PFSK-1 (cell line): ENCODE measurements around the gene KIAA1958.

ENCODE experiments used
- FOXP2 ChIP-seq: optimal IDR thresholded peaks from 2 replicates; pipeline ENCODE3; 2011; ENCODE audit warnings: borderline replicate concordance, control low read depth, inconsistent platforms; ENCODE audit not compliant: insufficient read depth; ENCODE audit errors: extremely low read length, extremely low read depth
- POLR2AphosphoS5 ChIP-seq: IDR thresholded peaks from 2 replicates; pipeline ENCODE4 v1.6.1; 2012; ENCODE audit warnings: low read depth, mild to moderate bottlenecking, control low read depth, low read length, moderate library complexity
- SIN3A ChIP-seq: IDR thresholded peaks from 2 replicates; pipeline ENCODE4 v1.6.1; 2012; ENCODE audit warnings: mild to moderate bottlenecking, low read length, moderate library complexity, borderline replicate concordance; ENCODE audit not compliant: insufficient read depth
- TAF1 ChIP-seq: IDR thresholded peaks from 2 replicates; pipeline ENCODE4 v1.6.1; 2012; ENCODE audit warnings: low read length, control low read depth, borderline replicate concordance; ENCODE audit not compliant: insufficient read depth
- TF ChIP-seq, protein P1 (sequence below), 2 experiments: IDR thresholded peaks; 2 replicates each; pipeline versions ENCODE4 v1.6.1 to v1.8.0; 2011 to 2012; ENCODE audit warnings: low read depth in 2 of 2, low read length in 2 of 2, control low read depth in 1 of 2, inconsistent platforms in 1 of 2, mild to moderate bottlenecking in 1 of 2, moderate library complexity in 1 of 2; ENCODE audit not compliant: insufficient read depth in 1 of 2

KIAA1958 gene

DNA sequence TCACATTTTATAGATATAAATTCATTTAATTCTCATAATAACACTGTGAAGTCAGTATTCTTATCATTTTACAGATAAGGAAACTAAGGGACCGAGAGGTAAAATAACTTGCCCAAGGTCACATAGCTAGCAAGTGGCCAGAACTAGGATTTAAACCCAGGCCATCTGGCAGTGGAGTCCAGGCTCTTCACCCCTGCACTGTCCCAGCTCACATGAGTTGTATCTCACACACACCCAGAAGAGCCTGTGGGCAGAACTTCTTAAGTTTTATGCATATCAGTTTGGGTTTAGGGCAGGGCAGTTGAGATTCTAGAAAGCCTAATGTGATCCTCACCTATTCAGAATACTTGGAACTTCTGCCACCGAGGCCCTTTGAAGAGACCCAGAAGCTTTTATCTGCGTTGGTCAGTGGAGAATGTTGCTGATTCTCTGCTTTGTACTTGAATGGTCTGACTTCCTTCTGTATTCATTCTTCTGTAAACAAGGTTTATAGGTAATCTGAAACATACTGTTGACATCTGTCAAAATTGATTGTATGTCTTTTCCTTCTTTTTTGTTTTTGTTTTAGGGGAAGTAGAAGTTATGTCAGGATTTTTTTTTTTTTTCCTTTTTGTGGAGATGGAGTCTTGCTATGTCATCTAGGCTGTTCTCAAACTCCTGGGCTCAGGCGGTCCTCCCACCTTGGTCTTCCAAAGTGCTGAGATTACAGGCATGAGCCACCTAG is 75.8 kb downstream of the KIAA1958 start:
- TF ChIP-seq FOXP2 = no peak
- TF ChIP-seq SIN3A = no peak
- TF ChIP-seq POLR2AphosphoS5 = no peak
- TF ChIP-seq TAF1 = no peak
- TF ChIP-seq, protein P1, sequence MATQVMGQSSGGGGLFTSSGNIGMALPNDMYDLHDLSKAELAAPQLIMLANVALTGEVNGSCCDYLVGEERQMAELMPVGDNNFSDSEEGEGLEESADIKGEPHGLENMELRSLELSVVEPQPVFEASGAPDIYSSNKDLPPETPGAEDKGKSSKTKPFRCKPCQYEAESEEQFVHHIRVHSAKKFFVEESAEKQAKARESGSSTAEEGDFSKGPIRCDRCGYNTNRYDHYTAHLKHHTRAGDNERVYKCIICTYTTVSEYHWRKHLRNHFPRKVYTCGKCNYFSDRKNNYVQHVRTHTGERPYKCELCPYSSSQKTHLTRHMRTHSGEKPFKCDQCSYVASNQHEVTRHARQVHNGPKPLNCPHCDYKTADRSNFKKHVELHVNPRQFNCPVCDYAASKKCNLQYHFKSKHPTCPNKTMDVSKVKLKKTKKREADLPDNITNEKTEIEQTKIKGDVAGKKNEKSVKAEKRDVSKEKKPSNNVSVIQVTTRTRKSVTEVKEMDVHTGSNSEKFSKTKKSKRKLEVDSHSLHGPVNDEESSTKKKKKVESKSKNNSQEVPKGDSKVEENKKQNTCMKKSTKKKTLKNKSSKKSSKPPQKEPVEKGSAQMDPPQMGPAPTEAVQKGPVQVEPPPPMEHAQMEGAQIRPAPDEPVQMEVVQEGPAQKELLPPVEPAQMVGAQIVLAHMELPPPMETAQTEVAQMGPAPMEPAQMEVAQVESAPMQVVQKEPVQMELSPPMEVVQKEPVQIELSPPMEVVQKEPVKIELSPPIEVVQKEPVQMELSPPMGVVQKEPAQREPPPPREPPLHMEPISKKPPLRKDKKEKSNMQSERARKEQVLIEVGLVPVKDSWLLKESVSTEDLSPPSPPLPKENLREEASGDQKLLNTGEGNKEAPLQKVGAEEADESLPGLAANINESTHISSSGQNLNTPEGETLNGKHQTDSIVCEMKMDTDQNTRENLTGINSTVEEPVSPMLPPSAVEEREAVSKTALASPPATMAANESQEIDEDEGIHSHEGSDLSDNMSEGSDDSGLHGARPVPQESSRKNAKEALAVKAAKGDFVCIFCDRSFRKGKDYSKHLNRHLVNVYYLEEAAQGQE (IDR thresholded peaks at IDR 0.05; ENCODE audit: insufficient read depth in 1 of 2, low read depth in 2 of 2, low read length in 2 of 2) = no peak

- TF ChIP-seq TAF1 (no peak), FOXP2 (no peak), POLR2AphosphoS5 (no peak), SIN3A (no peak)
- TF ChIP-seq, protein P1 (IDR thresholded peaks at IDR 0.05; ENCODE audit: insufficient read depth in 1 of 2, low read depth in 2 of 2, low read length in 2 of 2) = no peak
Observed at GRCh38 chr9:112569186-112569585, 82.6 kb downstream of the KIAA1958 start.

DNA sequence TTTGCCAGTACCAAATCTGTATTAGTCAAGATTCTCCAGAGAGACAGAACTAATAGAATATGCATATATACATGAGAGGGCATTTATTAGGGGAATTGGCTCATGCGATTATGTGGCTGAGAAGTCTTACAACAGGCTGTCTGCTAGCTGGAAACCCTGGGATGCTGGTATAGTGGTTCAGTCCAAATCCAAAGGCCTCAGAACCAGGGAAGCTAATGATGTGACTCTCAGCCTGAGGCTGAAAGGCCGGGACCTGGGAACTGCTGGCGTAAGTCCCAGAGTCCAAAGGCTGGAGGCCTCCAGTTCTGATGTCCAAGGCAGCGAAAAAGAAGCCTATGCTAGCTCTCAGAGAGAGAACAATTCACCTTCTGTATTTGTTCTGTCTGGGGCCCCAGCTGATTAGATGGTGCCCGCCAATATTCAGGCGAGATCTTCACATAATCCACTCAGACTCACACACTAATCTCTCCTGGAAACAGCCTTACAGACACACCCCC is 84.1 kb downstream of the KIAA1958 start:
- no peak for TF ChIP-seq TAF1
- TF ChIP-seq POLR2AphosphoS5 = no peak
- TF ChIP-seq SIN3A = no peak
- TF ChIP-seq, protein P1 (IDR thresholded peaks at IDR 0.05; ENCODE audit: insufficient read depth in 1 of 2, low read depth in 2 of 2, low read length in 2 of 2) = no peak
- TF ChIP-seq FOXP2 = no peak

- no peak for TF ChIP-seq FOXP2
- no peak for TF ChIP-seq TAF1
- no peak for TF ChIP-seq SIN3A
- TF ChIP-seq, protein P1 (IDR thresholded peaks at IDR 0.05; ENCODE audit: insufficient read depth in 1 of 2, low read depth in 2 of 2, low read length in 2 of 2) = no peak
- TF ChIP-seq POLR2AphosphoS5 = no peak
Observed at GRCh38 chr9:112571624-112572355, 85.2 kb downstream of the KIAA1958 start.
